HG03460 (cell line): ENCODE results near the gene RDH5.

Experiments used
- ATAC-seq: cut with Tn5 transposase; IDR thresholded peaks from one replicate; pipeline ENCODE4 v1.9.1; 2021; ENCODE audit not compliant: unreplicated experiment

RDH5 gene, protein sequence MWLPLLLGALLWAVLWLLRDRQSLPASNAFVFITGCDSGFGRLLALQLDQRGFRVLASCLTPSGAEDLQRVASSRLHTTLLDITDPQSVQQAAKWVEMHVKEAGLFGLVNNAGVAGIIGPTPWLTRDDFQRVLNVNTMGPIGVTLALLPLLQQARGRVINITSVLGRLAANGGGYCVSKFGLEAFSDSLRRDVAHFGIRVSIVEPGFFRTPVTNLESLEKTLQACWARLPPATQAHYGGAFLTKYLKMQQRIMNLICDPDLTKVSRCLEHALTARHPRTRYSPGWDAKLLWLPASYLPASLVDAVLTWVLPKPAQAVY

GRCh38 chr12:55720071-55720564 is at the start of gene RDH5:
Gene RDH5, plus strand, starts transcription at chr12:55720393. Its CDS starts 792 bp downstream, at chr12:55721185.
- no peak for ATAC-seq

DNA sequence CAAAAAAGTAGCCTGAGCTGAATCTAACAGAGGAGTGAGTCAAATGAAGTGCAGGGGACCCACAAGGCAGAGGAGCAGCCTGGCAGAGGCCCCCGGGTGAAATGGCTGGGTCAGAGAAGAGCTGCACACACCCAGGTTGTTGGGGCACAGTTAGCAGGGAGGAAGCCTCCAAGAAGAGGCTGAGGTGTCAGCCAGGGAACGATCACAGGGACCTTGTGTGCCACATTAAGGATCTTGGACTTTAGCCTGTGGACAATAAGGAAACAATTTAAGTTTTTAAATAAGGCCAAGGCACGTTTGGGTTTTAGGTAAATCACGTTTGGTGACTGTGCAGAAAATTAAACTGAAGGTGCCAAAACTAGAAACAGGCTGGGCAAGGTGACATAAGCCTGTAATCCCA is 48.4 kb upstream of the RDH5 start:
- no peak for ATAC-seq

DNA sequence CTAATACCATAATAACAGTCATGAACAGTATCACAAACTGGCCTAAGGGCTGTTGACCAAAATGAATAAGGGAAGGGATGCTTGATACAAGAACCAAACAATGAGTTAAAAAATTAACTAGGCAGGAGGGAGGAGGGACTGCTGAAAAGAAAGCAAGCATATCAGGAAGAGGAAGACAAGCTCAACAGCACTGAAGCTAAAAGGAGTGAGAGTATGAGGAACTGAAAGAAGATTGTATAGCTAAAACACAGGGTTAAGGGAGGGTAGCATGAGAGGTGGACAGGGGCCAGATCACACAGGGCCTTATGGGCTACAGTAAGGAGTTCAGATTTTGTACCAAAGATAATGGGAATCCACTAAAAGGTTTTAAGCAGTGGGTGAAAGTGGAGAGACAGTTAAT is 46.6 kb upstream of the RDH5 start:
- peak; percentile 99 for ATAC-seq

GRCh38 chr12:55675666-55676065 is 44.5 kb upstream of the RDH5 start:
- ATAC-seq = no peak

GRCh38 chr12:55676707-55677106 is 43.5 kb upstream of the RDH5 start:
- no peak for ATAC-seq

DNA sequence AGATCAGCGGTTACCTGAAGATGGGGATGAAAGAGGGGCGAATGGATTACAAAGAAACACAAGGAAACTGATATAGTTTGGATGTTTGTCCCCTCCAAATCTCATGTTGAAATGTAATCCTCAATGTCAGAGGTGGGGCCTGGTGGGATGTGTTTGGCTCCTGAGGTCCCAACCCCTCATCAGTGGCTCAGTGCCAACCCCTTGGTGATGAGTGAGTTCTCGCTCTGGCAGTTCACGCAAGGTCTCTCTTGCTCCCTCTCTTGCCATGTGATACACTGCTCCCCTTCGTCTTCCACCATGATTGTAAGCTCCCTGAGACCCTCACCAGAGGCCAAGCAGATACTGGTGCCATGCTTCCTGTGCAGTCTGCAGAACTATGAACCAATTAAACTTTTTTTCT is 40.5 kb upstream of the RDH5 start:
- ATAC-seq = no peak

DNA sequence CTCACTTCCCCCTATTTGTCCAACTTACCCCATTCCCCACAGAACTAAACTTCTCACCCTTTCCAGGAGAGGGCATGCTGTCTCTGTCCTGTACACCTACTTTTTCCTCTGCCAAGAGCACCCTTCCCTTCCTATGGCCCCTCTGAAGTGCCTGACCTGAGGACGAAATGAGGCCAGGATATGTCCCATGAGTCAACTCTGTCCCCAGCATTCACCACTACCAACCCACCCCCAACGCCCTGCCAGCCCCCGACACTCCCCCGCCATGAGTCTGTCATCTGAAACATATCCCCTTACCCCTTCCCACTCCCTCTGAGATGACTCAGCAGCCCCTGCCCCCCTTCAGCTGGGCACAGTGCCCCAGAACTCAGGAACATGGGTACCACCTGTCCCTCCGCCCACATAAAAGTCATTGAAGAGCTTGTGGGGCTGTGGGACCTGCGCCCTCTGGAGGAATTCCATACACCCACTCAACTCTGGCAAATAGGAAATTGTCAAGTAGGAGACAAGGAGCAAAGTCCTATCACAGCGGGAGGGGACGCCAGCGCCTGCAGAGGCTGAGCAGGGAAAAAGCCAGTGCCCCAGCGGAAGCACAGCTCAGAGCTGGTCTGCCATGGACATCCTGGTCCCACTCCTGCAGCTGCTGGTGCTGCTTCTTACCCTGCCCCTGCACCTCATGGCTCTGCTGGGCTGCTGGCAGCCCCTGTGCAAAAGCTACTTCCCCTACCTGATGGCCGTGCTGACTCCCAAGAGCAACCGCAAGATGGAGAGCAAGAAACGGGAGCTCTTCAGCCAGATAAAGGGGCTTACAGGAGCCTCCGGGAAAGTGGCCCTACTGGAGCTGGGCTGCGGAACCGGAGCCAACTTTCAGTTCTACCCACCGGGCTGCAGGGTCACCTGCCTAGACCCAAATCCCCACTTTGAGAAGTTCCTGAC is 38.8 kb upstream of the RDH5 start:
- ATAC-seq = no peak

DNA sequence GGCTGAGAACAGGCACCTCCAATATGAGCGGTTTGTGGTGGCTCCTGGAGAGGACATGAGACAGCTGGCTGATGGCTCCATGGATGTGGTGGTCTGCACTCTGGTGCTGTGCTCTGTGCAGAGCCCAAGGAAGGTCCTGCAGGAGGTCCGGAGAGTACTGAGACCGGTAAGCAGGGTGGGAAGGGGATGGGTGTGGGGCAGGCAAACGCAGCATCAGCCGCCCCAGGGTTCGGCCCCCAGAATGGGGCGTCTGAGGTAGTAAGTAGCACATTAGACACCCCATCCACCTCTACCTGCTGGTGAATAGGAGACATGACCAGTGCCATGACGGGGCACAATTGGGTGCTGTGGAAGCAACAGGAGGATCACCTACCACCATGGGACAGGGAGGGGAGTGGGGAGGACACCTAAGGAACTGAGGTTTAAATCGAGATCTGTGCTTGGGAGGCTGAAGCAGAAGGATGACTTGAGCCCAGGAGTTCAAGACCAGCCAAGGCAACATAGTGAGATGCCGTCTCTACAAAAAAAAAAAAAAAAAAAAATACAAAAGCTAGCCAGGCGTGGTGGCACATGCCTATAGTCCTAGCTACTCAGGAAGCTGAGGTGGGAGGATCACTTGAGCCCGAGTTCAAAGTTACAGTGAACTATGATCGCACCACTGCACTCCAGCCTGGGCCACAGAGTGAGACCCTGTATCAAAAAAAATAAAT is 38.0 kb upstream of the RDH5 start:
- ATAC-seq = no peak

DNA sequence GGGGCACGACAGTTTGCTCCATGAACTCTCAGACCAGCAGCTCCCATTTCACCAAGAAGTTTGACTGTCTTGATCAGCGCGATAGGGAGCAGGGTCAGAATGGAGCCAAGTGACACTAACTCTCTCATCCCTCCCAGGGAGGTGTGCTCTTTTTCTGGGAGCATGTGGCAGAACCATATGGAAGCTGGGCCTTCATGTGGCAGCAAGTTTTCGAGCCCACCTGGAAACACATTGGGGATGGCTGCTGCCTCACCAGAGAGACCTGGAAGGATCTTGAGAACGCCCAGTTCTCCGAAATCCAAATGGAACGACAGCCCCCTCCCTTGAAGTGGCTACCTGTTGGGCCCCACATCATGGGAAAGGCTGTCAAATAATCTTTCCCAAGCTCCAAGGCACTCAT is 36.5 kb upstream of the RDH5 start:
- ATAC-seq = no peak

GRCh38 chr12:55684761-55685370 is 35.3 kb upstream of the RDH5 start:
- ATAC-seq = no peak

DNA sequence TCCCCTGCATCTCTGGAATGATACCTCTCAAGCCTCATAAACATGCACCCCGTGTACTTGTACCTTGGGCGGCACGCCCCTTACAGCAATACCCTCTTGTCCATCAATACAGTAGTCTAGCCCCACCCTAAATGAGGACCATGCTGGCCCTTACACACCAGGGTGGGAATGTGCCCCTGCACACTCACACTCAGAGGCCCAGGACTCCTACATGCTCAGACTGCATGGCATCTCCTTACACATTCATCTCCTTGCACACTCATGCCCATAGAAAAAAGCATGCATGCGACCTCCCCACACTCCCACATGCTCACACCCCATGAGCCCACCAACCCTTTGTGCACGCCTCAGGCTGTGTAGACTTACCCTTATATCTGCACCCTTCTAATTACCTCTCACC is 34.5 kb upstream of the RDH5 start:
- ATAC-seq = no peak

- no peak for ATAC-seq
Measured at GRCh38 chr12:55686366-55687010, 33.7 kb upstream of the RDH5 start.

- no peak for ATAC-seq
Measured at GRCh38 chr12:55687746-55688145, 32.4 kb upstream of the RDH5 start.

DNA sequence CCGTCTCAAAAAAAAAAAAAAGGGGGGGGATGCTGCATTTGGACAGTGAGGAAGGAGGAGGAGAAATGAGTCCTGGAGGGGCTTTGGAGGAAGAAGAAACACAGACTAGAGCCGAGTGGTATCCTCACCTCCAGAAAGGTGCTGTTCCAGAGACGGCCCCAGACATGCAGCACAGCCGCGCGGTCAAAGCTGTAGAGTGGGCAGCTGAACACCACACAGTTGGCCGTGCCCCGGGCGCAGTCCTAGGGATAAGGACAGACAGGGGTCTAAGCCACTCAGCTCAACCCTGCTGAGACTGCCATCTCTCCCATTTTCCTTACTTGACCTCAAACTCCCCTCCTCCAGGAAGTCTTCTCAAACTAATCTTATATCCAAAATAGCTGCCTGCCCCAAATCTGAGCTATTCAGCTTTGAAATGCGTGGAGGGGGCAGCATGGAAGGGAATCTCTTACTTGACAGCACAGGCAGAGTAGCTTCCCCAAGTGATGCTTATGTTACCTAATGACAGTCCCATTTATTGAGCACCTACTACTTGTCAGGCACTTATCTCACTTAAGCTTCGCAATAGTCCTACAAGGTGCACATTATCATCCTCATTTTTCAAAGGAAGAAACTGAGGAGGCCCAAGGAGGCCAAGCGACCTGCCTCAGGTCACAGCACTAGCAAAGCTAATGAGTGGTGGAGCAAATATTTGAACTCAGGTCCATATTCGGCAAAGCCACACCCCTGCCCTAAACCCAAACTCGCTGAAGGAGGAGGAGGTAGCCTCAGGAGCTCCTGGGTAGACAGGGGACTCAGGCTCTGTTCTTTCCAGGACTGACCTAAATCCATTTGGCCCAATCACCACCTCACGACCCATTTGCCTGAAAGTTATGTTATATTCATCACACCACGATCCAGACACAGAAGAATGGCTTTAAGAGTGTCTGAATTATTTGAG is 31.2 kb upstream of the RDH5 start:
- ATAC-seq = no peak

- ATAC-seq = no peak
Measured at GRCh38 chr12:55692631-55693322, 27.4 kb upstream of the RDH5 start.

DNA sequence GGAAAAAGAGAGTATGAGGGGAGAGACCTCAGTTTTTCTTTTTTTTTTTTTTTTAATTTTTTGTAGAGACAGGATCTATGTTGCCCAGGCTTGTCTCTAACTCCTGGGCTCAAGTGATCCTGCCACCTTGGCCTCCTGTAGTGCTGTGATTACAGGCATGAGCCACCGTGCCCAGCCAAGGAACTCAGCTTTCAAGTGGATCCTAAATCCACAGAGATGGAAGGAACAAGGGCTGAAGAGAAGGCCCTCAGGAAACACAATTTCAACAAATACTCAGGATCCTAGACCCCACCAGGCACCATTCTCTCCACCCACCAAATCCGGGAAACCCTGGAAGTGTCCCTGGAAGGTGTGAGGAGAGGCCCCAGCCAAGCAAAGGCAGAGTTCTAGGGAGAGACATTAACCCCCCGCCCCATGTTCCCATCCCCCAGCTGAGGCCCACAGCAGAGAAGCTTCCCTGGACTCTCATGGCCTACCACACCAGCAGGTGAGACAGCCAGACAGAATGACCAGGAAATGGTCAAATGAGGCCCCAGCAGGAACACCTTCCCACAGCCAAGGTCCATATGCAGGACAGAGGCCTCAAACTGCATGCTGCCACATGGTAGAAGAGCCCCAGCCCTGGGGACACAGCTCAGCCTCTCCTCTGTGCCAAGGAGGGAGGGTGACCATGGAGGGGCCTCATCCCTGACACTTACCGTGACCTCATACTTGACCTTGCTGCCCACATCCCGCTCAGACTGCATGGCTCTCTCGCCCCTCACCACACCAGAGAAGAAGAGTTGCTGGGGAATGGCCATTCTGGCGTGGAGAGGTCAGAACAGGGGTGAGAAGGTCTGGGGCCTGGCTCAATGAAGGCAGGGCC is 26.6 kb upstream of the RDH5 start:
- ATAC-seq = no peak

- ATAC-seq = no peak
Measured at GRCh38 chr12:55694188-55694515, 26.0 kb upstream of the RDH5 start.

DNA sequence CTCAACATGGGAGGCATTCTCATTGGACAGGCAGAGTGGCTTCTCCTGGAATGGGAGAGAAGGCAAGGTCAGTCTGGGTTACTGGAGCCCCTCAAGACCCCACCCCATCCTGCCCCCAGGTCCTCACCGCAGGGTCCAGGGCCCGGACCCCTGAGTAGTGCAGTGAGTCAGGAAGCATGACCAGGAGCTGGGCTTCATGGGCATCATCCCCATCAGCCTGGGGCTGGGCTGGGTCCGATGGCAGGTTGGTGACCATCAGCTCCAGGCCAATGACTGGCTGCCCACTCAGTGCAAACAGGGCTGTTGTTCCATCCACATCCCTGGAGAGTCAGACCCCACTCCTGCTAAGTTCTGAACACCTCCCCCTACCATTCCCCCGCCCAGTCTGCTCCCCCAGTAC is 25.5 kb upstream of the RDH5 start:
- no peak for ATAC-seq
